ENCODE results near the gene CYB5RL.
A peak's percentile ranks its signal among the peaks of the same experiment; 100 is the strongest.
"Not testable (repeated sequence)": the region's sequence is repeated elsewhere in the genome, so short reads cannot be mapped to it uniquely, and the experiment has no call there.

The CYB5RL gene, protein sequence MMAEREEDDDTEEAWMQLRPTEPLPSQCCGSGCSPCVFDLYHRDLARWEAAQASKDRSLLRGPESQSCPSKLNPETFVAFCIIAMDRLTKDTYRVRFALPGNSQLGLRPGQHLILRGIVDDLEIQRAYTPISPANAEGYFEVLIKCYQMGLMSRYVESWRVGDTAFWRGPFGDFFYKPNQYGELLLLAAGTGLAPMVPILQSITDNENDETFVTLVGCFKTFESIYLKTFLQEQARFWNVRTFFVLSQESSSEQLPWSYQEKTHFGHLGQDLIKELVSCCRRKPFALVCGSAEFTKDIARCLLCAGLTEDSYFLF

DNA sequence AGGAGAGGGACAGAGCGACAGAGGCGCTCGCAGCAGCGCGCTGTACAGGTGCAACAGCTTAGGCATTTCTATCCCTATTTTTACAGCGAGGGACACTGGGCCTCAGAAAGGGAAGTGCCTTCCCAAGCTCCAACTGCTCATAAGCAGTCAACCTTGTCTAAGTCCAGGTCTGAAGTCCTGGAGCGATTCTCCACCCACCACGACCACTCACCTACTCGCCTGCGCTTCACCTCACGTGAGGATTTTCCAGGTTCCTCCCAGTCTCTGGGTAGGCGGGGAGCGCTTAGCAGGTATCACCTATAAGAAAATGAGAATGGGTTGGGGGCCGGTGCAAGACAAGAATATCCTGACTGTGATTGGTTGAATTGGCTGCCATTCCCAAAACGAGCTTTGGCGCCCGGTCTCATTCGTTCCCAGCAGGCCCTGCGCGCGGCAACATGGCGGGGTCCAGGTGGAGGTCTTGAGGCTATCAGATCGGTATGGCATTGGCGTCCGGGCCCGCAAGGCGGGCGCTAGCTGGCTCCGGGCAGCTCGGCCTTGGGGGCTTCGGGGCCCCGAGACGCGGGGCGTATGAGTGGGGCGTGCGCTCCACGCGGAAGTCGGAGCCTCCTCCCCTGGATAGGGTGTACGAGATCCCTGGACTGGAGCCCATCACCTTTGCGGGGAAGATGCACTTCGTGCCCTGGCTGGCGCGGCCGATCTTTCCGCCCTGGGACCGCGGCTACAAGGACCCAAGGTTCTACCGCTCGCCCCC lies at the start of gene CYB5RL, which contains the start of gene MRPL37:
TSS of gene CYB5RL (minus strand) at position 266 of the 754 bp plus-strand sequence. CDS start 4,414 bp downstream, outside the sequence.
TSS of gene MRPL37 (plus strand) at position 403 of the 754 bp plus-strand sequence. CDS start at position 480, 77 bp downstream.
- DNase-seq (ENCODE audit: low read depth, low spot score) = peak; percentile 98

DNA sequence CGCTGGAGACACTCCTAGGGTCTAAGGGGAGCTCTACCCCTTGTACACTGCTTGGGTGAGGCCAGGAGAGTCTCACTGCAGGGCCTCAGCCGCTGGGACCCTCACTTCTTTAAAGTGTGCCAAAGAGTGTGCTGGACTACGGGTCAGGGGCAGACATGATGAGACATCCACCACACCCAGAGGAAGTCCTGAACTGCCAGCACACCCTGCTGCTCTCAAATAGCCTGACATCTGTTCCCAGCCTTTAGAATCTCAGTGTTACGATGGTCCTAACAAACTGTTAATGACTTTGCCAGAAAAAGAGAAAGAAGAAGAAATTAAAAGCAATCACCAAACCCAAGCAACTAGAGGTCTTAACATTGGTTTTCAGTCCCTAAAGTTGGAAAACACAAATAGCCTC lies 49.1 kb upstream of the CYB5RL start:
- no peak for DNase-seq (ENCODE audit: low read depth, low spot score)

DNA sequence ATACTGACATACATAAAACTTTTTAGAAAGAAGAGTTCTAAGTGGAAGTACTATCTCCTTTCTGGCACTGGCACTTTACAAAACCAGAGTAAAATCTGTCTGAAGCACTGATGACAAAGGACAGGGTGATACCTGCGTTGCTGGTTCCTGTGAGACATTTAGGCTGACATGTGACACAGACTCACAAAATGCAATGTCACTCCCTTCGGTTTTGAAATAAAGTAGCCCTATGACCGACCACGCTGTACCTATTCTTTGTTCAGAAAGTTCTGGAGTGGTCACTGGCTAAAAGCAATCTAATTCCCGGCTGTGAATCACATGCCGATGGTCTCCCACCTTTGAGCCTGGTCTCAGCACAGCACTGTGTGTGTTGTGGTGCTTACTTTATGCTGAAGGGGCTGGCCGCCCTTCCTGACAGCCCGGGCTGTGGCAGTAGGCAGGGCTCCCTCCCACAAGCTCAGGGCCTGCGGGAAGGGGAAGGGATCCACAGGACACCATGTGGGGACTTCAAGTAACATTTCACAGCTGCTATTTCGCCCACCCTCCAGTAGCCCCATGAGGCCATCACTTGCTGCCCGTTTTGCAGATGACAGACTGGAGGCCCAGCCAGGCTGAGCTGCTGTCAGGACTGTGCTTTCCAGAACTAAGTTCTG lies 48.2 kb upstream of the CYB5RL start:
- DNase-seq (ENCODE audit: low read depth, low spot score) = no peak

DNA sequence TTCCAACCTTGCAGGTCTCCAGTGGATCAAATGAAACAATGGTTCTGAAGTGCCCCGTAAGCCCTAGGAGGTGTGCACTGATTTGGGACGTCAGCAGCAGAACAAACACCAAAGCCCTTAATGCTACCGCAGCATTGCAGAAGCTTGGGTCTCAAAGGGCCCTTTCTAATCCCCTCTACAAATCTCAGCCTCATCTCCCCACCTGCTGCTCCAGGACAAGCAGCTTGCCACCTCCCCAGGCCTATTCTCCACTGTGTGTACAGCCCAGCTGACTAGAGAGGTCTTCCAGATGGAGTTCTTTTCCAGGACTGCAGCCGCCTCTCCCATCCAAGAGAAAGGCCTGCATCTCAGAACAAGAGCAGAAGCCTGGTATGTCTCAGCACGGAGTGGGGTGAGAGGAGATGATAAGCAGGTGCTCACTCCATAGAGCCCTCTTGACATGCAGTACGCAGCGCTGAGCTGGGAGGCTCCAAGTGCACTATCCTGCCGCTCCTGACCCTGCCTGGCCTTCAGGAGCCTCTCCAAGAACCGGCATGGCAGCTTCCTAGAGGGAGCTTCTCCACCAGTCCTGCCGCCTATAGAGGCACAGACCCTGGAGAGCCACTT lies 46.4 kb upstream of the CYB5RL start:
- no peak for DNase-seq (ENCODE audit: low read depth, low spot score)

DNA sequence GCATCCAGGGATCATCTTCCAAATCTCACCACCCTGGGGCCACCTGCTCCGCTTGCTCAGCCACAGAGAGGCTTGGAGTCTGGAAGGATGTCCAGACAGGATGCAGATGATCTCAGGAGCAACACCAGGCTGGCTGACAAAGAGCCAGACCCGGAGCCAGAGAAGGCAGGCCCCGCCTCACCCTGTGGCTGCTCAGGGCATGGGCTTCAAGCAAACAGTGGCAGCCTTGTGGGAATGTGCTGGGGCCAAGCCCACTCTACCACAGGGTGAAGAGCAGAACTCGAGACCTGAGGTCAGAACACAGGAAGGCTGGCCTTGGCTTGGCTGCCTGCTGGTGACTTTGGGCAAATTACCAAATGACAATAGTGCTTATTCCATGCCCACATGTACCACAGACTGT lies 45.7 kb upstream of the CYB5RL start:
- DNase-seq (ENCODE audit: low read depth, low spot score) = peak; percentile 50

DNA sequence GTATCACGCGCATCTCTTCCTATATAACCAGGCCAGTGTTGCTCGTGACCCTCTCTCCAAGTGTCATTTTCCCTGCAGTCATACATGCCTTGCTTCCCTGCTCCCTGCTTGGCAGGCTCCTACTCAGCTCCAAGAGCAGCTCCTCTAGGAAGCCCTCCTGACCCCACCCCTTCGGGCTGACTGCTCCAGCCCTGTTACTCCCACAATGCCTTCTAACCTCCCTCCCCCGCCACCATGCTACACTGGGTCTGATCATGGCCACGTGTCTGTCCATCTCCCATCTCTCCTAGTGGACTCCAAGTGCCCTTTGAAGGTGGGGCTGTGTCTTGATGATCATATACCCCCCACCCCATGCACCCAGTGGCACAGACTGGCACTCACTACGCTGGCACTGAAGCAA lies 44.8 kb upstream of the CYB5RL start:
- no peak for DNase-seq (ENCODE audit: low read depth, low spot score)

DNA sequence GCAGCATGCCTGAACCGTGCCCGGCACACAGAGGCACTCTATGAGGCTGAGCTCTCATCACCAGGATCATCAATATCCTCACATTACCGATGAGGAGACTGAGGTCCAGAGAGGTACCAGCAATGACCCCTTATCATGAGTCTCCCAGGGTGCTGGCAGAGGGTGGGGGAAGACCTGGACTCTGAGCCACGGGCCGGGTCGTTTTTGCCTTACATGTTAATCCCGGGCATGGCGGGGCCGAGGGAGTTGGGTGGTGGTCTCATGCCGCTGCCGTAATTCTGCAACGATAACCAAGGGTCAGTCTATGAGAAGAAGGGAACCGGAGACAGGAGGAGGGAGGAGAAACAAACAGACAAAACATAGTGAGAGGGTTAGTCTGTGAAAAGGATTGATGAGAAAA lies 43.2 kb upstream of the CYB5RL start:
- no peak for DNase-seq (ENCODE audit: low read depth, low spot score)

DNA sequence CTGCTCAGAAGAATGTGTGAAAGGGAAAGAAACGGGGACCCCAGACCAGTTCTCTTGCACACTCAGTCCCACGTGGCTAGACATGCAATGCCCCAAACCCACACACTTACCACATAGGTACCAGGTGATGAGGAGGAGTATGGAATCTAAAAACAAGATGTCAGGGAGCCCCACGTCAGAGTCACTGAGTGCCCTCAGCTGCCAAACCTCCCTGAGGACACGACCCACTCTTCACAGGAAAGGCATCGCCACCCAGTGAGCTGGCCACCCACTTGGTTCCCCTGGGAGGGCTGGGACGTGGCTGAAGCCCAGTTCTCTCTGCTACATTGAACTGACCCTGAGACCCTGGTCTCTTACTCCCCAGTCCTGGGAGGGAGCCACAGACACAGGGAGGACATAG lies 41.5 kb upstream of the CYB5RL start:
- DNase-seq (ENCODE audit: low read depth, low spot score) = no peak

DNA sequence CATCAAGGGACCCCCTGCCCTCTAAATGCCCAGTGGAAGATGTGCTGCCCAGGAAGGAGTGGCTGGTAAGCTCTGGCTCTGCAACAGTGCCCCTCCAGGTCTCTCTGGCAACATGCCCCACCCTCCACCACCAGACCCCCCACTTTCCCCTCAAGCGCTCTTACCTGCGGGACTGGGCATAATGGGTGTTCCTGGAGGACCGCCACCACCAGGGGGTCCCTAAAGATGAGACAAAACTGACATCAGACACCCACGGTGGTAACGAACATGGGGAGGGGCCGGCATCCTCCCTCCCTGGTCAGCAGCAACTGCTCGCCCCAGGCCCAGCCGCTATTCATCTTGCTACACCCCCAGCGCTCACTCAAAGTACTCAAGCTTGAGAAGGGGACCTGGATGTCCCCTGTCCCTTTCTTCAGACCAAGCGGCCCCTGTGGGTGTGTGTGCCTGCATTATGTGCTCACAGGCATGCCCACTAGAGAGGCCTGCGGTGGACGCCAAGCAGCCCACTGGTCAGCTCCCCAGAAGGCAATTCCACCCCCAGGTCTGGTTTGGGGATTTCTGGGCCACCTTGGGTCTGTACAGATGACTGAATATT lies 41.0 kb upstream of the CYB5RL start:
- no peak for DNase-seq (ENCODE audit: low read depth, low spot score)

DNA sequence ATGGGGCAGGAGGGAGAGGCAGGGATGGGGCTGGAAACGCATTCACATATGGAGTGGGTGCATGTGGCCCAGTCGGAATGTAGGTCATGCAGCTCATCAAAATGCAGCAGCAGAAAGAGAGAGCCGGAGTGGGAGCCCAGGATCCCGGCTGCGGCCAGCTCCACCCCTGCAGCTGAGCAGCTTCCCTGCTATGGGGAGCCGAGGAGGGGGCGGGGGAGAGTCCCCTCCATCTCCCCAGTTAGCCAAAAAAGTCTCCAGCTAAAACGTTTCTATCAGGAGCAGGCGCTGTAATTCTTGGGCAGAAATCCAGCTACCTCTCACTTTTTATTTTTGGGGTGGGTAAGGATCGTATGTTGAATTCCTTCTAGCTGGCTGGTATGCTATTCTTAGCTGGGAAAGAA lies 39.8 kb upstream of the CYB5RL start:
- peak; percentile 72 for DNase-seq (ENCODE audit: low read depth, low spot score)

DNA sequence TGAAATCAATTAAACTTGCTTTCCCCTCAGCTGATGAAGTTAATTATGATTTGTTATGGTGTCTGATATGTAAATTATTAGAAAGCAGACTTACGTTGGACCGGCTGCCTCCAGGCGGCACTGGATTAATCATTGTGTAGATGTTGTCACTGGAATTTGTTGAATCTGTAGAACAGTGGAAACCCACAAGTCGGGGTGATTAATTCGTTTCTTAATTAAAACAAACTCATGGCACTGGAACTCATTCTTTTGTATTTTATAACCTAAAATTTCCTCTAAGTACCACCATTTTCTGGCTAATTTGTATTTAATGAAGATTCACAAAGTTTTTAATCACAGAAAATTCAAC lies 39.2 kb upstream of the CYB5RL start:
- peak; percentile 45 for DNase-seq (ENCODE audit: low read depth, low spot score)

DNA sequence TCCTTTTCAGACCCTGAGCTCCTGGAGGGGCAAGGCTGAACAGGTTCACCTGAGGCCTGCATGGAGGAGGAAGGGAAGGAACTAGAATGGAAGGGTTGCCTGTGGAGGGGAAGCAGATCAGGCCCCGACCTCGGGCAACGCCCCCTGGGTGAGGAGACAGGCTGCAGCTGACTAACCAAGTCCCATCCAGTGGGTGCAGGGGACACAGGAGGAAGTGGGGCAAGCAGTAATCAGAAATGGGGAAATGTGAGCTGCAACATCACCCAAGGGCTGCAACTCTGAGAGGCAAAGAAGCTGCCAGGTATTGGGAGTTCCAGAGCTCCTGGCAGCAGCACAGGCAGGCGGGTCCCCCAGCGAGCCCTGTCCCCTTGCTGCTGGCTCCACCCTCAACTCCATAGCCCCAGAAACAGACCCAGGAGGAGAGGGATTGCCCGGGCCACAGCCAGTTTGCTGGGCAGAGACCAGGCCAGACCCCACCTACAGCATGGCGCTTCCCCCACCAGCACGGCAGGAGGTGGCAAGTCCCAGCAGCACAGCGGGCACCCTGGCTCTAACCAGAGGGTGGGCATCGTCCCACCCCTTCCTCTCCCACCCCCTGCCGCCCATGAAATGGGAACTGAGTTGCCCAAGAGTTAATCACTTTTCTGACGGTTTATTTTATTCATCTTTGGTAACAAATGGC lies 38.7 kb upstream of the CYB5RL start:
- no peak for DNase-seq (ENCODE audit: low read depth, low spot score)

DNA sequence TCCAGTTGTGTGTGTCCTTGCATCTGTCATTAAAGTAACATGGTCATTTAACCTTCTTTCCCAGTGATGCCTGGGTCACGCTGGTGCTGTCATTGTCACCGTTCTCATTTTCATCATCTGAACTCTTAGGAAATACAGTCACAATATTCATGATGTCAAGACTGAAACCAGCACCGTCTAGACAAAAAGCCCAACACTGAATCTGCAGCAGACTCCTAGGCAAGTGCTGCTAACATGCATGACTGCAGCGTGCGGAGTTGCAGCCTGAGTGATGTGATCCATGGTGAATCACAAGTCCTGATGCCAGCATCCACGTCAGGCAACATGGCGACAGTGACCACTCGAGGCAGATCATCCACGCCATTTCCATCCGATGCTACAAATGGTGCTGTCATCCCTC lies 37.8 kb upstream of the CYB5RL start:
- DNase-seq (ENCODE audit: low read depth, low spot score) = no peak

DNA sequence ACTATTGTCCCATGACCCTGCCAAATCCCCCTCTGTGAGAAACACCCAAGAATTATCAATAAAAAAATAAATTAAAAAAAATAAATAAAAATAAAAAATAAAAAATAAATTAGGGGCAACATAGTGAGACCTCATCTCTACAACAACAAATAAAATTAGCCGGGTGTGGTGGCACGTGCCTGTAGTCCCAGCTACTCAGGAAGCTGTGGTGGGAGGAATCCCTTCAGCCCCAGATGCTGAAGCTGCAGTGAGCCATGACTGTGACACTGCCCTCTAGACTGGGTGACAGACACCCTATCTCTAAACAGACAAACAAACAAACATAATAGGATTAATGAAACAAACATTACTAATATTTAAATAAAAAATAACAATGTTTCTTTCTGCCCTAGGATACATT lies 34.5 kb upstream of the CYB5RL start:
- DNase-seq (ENCODE audit: low read depth, low spot score) = no peak

DNA sequence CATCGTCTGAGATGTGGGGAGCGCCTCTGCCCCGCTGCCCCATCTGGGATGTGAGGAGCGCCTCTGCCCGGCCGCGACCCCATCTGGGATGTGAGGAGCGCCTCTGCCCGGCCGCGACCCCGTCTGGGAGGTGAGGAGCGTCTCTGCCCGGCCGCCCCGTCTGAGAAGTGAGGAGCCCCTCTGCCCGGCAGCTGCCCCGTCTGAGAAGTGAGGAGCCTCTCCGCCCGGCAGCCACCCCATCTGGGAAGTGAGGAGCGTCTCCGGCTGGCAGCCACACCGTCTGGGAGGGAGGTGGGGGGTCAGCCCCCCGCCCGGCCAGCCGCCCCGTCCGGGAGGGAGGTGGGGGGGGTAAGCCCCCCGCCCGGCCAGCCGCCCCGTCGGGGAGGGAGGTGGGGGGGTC lies 33.4 kb upstream of the CYB5RL start:
- not testable (repeated sequence) for DNase-seq (ENCODE audit: low read depth, low spot score)

DNA sequence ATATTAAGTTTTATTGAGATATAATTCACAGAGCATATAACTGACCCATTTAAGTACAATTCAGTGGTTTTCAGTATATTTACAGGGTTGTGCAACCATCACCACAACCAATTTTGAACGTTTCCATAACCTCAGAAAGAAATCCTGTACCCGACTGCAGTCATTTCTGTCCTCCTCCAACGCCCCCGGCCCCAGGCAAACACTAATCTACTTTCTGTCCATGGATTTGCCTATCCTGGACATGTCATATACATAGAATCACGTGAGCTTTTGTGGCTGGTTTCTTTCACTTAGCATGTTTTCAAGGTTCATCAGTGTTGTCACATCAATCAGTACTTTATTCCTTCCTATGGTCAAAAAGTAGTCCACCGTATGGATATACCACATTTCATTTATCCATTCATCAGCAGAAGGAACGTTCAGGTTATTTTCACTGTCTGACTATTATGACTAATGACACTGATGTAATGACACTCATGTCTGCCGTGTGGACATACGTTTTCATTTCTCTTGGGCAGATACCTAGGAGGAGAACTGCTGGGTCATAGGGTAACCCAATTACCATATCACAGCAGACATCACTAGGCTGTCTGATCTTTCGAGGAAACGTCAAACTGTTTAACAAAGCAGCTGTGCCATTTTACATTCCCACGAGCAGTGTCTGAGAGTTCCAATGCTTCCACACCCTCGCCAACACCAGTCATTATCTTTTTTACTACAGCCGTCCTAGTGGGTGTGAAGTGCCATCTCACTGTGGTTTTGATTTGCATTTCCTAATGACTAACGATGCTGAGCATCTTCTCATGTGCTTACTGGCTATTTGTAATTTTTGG lies 30.9 kb upstream of the CYB5RL start:
- DNase-seq (ENCODE audit: low read depth, low spot score) = no peak

DNA sequence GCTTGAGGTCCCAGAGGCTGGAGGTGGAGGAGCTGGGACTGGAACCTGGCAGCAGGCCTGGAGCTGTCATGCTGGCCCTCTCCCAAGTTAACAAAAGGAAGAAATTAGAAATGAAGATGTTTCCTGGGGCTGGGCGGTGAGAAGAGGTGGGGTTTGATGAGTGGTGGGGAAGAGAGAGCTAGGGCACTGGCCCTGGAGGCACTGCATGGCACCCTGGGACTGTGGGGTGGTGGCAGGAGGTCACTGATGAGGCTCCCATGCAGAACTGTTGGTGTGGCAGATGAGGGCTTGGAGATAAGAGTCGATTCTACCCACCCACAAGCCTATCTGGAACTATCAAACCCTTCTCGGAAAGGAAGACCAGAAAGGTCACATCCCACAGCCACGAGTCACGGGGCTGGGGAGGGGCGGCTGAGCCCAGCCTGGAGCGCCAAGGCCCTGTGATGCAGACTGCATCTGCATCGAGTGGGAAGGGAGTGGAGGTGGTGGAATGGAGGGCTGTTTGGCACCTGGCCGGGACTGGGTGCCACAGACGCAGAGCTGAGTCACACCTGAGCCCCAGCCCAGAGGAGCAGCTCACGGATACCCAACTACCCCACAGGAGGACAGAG lies 29.6 kb upstream of the CYB5RL start:
- DNase-seq (ENCODE audit: low read depth, low spot score) = peak; percentile 53

DNA sequence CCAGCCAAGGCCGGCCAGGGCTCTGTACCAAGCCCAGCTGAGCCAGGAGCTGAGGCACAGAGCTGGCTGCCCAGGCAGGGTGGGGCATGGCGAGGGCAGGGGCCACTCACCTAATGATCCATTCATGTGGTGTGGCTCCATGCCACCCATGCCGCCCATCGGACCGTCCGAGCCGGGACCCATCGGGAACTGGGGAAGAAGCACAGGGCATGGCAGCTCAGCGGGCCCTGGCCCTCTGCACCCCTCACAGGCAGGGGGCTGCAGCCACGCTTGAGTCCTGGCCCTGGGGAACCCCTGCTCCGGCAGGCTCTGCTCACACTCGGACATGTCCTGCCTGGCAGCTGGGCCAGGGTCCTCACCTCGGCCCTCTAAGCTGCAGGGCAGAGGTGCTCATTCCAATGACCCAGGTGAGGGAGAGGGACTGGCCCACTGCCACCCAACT lies 28.8 kb upstream of the CYB5RL start:
- DNase-seq (ENCODE audit: low read depth, low spot score) = no peak

DNA sequence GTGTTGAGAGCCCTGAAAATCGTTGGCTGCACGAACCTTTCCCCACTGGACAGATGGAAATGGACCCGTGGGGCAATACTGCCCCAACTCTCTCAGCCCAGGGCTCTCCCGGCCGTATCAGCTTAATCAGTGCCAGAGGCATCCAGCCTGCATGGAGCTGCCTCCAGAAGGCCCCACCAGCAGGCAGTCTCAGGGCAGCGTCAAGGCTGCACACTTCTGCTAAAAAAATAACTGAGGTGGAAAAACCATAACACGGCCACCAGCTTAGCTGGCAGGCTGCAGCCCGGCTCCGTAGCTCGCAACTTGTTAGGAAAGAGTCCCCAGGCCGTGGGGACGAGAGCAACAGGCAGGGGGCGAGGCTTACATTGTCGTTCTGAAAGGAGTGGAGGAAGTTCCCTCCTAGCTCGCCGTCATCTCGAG lies 28.1 kb upstream of the CYB5RL start:
- peak; percentile 46 for DNase-seq (ENCODE audit: low read depth, low spot score)

DNA sequence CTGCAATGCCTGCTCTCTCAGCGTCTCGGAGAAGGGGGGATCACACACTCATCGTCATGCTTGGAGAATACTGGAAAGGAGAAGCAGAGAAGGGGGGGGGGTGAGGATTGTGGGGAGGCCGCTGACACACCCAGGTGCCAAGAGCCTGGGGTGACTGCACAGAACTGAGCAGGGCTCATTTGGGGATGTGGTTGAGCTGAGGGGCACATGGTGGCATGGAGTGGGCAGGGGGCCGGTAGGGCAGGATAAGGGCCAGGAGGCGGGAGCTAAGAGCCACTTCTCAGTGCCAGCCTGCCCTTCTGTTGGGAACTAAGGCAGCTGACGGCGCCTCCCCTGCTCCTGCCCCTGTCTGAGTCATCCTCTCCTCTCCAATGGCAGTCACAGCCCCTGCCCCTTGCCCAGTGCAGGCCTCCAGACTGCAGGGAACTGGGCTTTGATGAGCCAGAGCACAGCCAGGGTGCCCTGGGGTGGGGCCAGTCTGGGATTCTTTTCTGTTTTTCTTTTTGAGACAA lies 27.3 kb upstream of the CYB5RL start:
- DNase-seq (ENCODE audit: low read depth, low spot score) = peak; percentile 87

Data from astrocyte of the hippocampus (primary cell).